ENCODE data around the gene SEPHS2.
"Not testable (repeated sequence)": the region's sequence is repeated elsewhere in the genome, so short reads cannot be mapped to it uniquely, and the experiment has no call there.

The SEPHS2 gene

GRCh38 chr16:30464078-30464477 is 18.4 kb upstream of the SEPHS2 start:
- TF ChIP-seq CTCF (IDR thresholded peaks at IDR 0.05), result no peak
- DNase-seq (ENCODE audit: low spot score), result no peak
- H3K27ac ChIP-seq, result no peak overlapping the region
- H3K4me3 ChIP-seq, result no peak overlapping the region

- H3K4me3 ChIP-seq; DNase-seq (ENCODE audit: low spot score); H3K27ac ChIP-seq: not testable (repeated sequence)
Observed at GRCh38 chr16:30461426-30461825, 15.8 kb upstream of the SEPHS2 start.

GRCh38 chr16:30459456-30459855 is 13.8 kb upstream of the SEPHS2 start:
- H3K4me3 ChIP-seq, result no peak overlapping the region
- no peak overlapping the region for H3K27ac ChIP-seq
- TF ChIP-seq CTCF (IDR thresholded peaks at IDR 0.05), result no peak
- no peak for DNase-seq (ENCODE audit: low spot score)

- H3K27ac ChIP-seq, result no peak overlapping the region
- H3K4me3 ChIP-seq, result no peak overlapping the region
- DNase-seq (ENCODE audit: low spot score), result no peak
- no peak for TF ChIP-seq CTCF (IDR thresholded peaks at IDR 0.05)
Observed at GRCh38 chr16:30458561-30459394, 13.1 kb upstream of the SEPHS2 start.

- TF ChIP-seq CTCF (IDR thresholded peaks at IDR 0.05), result no peak
- no peak for DNase-seq (ENCODE audit: low spot score)
- H3K4me3 ChIP-seq, result no peak overlapping the region
- H3K27ac ChIP-seq, result no peak overlapping the region
Observed at GRCh38 chr16:30457743-30458560, 12.3 kb upstream of the SEPHS2 start.

- TF ChIP-seq CTCF (IDR thresholded peaks at IDR 0.05), result no peak
- Histone ChIP-seq H3K4me3 (no peak overlapping the region), H3K27ac (no peak overlapping the region)
- no peak for DNase-seq (ENCODE audit: low spot score)
Observed at GRCh38 chr16:30457256-30457655, 11.6 kb upstream of the SEPHS2 start.

GRCh38 chr16:30456302-30456701 is 10.6 kb upstream of the SEPHS2 start:
- no peak for DNase-seq (ENCODE audit: low spot score)
- TF ChIP-seq CTCF (IDR thresholded peaks at IDR 0.05), result no peak
- Histone ChIP-seq H3K27ac (no peak overlapping the region), H3K4me3 (no peak overlapping the region)

- not testable (repeated sequence) for DNase-seq (ENCODE audit: low spot score); H3K27ac ChIP-seq; H3K4me3 ChIP-seq
Observed at GRCh38 chr16:30452709-30453580, 7.3 kb upstream of the SEPHS2 start.

Data from coronary artery (tissue), 2 donors.